SK-N-SH (cell line): ENCODE data around the gene C18orf63. TPM values are rescaled to one million over a fixed set of nuclear protein-coding genes. Genes with fewer than 3 reads are reported as not detected.
A peak's percentile ranks its signal among the peaks of the same experiment; 100 is the strongest.

ENCODE experiments used
- CTCF ChIA-PET: fragments of 300-600, 350-600 bp; formaldehyde crosslinking; extraction: SDS; loops from one replicate; lab custom pipeline; 2021; lab: Yijun Ruan, JAX
- POLR2A ChIA-PET: fragments of 350-600 bp; sonication (Branson Sonifier 250); formaldehyde crosslinking; extraction: SDS; loops from one replicate; lab custom pipeline; 2020; ENCODE audit warnings: antibody characterized with exemption, inconsistent platforms; lab: Yijun Ruan, JAX
- DNase-seq: peaks from one replicate; pipeline ENCODE4 v3.0.0; 2012
- H2AFZ ChIP-seq: fragments of 200-600 bp; sonication (generic); 2 replicates; pipeline ENCODE4 v1.8.1; 2016; ENCODE audit warnings: antibody characterized with exemption, mild to moderate bottlenecking, low read depth
- H3F3A ChIP-seq: fragments of 200-600 bp; sonication (generic); replicated peaks from 2 replicates; pipeline ENCODE3; 2016; ENCODE audit warnings: antibody characterized with exemption, mild to moderate bottlenecking; ENCODE audit not compliant: insufficient read depth
- H3K27ac ChIP-seq, 2 experiments: fragments of 200-500 bp in 1 of 2; fragments of 200-600 bp in 1 of 2; sonication (Bioruptor generic) in 1 of 2; sonication (generic), shearing (Covaris generic) in 1 of 2; 2 replicates each; pipeline versions ENCODE4 v1.5.1 to v1.6.1; 2014 to 2016; ENCODE audit warnings: low read depth in 2 of 2, inconsistent platforms in 1 of 2, low read length in 1 of 2, mild to moderate bottlenecking in 1 of 2, mixed read lengths in 1 of 2
- H3K27me3 ChIP-seq: fragments of 200-600 bp; sonication (generic), shearing (Covaris generic); 2 replicates; pipeline ENCODE4 v1.6.1; 2016; ENCODE audit warnings: mixed run types; ENCODE audit not compliant: insufficient read depth
- H3K36me3 ChIP-seq, 2 experiments: fragments of 200-500 bp in 1 of 2; fragments of 200-600 bp in 1 of 2; sonication (Bioruptor generic) in 1 of 2; sonication (generic) in 1 of 2; replicated peaks in 1 of 2; 2 replicates each; pipeline versions ENCODE3 to v1.5.1; 2014 to 2016; ENCODE audit warnings: low read length in 1 of 2, mild to moderate bottlenecking in 1 of 2; ENCODE audit not compliant: insufficient read depth in 2 of 2, control insufficient read depth in 1 of 2
- H3K4me1 ChIP-seq, 2 experiments: fragments of 200-500 bp in 1 of 2; fragments of 200-600 bp in 1 of 2; sonication (Bioruptor generic) in 1 of 2; sonication (generic), shearing (Covaris generic) in 1 of 2; 2 replicates each; pipeline versions ENCODE4 v1.5.1 to v1.6.1; 2014 to 2016; ENCODE audit warnings: low read depth in 1 of 2, low read length in 1 of 2, mixed run types in 1 of 2; ENCODE audit not compliant: insufficient read depth in 2 of 2, control insufficient read depth in 1 of 2
- H3K4me2 ChIP-seq: fragments of 200-600 bp; sonication (generic), shearing (Covaris generic); 2 replicates; pipeline ENCODE4 v1.6.1; 2017; ENCODE audit warnings: mixed run types
- H3K4me3 ChIP-seq, 2 experiments: fragments of 200-500 bp in 1 of 2; fragments of 200-600 bp in 1 of 2; sonication (Bioruptor generic) in 1 of 2; sonication (generic), shearing (Covaris generic) in 1 of 2; 2 replicates each; pipeline versions ENCODE4 v1.5.1 to v1.8.1; 2014 to 2016; ENCODE audit warnings: low read depth in 2 of 2, inconsistent platforms in 1 of 2, low read length in 1 of 2, mild to moderate bottlenecking in 1 of 2, mixed read lengths in 1 of 2, moderate library complexity in 1 of 2
- H3K79me2 ChIP-seq: fragments of 200-600 bp; sonication (generic); 2 replicates; pipeline ENCODE4 v1.8.1; 2017; ENCODE audit warnings: mild to moderate bottlenecking; ENCODE audit not compliant: insufficient read depth
- H3K9ac ChIP-seq: fragments of 200-600 bp; sonication (generic); 2 replicates; pipeline ENCODE4 v1.6.1; 2017; ENCODE audit warnings: mixed run types
- H3K9me2 ChIP-seq: fragments of 200-600 bp; sonication (generic); 2 replicates; pipeline ENCODE4 v1.6.1; 2017; ENCODE audit warnings: mixed run types
- H3K9me3 ChIP-seq: fragments of 200-600 bp; sonication (generic); 2 replicates; pipeline ENCODE4 v1.6.1; 2017; ENCODE audit warnings: mixed run types, mild to moderate bottlenecking, moderate library complexity
- H4K20me1 ChIP-seq: fragments of 200-600 bp; sonication (generic); 2 replicates; pipeline ENCODE4 v1.6.1; 2017; ENCODE audit warnings: mild to moderate bottlenecking, mixed run types; ENCODE audit not compliant: insufficient read depth
- CHD2 ChIP-seq: fragments of 150-350 bp; IDR thresholded peaks from 2 replicates; pipeline ENCODE4 v1.6.1; 2018; ENCODE audit warnings: low read length; ENCODE audit not compliant: partially characterized antibody
- CTCF ChIP-seq: fragments of 200-600 bp; sonication (generic); IDR thresholded peaks from 2 replicates; pipeline ENCODE4 v1.6.1; 2017; ENCODE audit warnings: antibody characterized with exemption, mild to moderate bottlenecking, moderate library complexity
- EP300 ChIP-seq, 2 experiments: IDR thresholded peaks; 2 replicates each; pipeline versions ENCODE4 v1.4.0 to v1.6.1; 2012; ENCODE audit warnings: borderline replicate concordance in 1 of 2, low read depth in 1 of 2, low read length in 1 of 2
- GABPA ChIP-seq: IDR thresholded peaks from 2 replicates; pipeline ENCODE4 v1.4.0; 2012; ENCODE audit warnings: low read depth, mild to moderate bottlenecking
- MAX ChIP-seq: IDR thresholded peaks from 2 replicates; pipeline ENCODE4 v1.4.0; 2012; ENCODE audit warnings: low read depth
- RCOR1 ChIP-seq: fragments of 150-350 bp; IDR thresholded peaks from 2 replicates; pipeline ENCODE4 v1.6.1; 2017; ENCODE audit warnings: antibody characterized with exemption, low read length
- RXRA ChIP-seq: IDR thresholded peaks from 2 replicates; pipeline ENCODE4 v1.4.0; 2012; ENCODE audit warnings: low read depth, mild to moderate bottlenecking, borderline replicate concordance
- USF2 ChIP-seq: fragments of 150-350 bp; IDR thresholded peaks from 2 replicates; pipeline ENCODE4 v1.6.1; 2017; ENCODE audit warnings: antibody characterized with exemption, low read length, low read depth, borderline replicate concordance
- ZBTB33 ChIP-seq: IDR thresholded peaks from 2 replicates; pipeline ENCODE4 v1.4.0; 2012; ENCODE audit warnings: low read depth, borderline replicate concordance
- WGBS: methylation state at CpG from one replicate; pipeline ENCODE4 v1.1.6; 2017; ENCODE audit warnings: low lambda C conversion rate; 5-methylcytosine and 5-hydroxymethylcytosine counted together
- polyA plus RNA-seq, 3 experiments: library from polyadenylated mRNA; depleted of rRNA; stranded (reverse); fragments of >200 nt; gene quantifications; 2 replicates each; pipeline ENCODE4 v1.2.3, GENCODE V29; 2012

Gene C18orf63
- polyA plus RNA-seq, 1 of the 3 experiments (the other 2 are of a cell fraction), result not detected

GRCh38 chr18:74284191-74284979 lies 31.3 kb upstream of the C18orf63 start:
- Histone ChIP-seq H3K4me1 (peaks cover 0 to 44% of the 10 kb centered on the region in 2 experiments; a peak in 1 of 4 replicates), H2AFZ (no peak overlapping the region), H3K9me3 (no peaks in the 10 kb centered on the region), H3F3A (no peaks in the 10 kb centered on the region), H3K27ac (peak overlapping the region in 1 of 2 experiments; percentile 50; a peak in 1 of 4 replicates), H3K79me2 (no peaks in the 10 kb centered on the region), H4K20me1 (no peaks in the 10 kb centered on the region)
- POLR2A ChIA-PET, result interaction anchor here (1.3 kb wide), 1 partner anchor 28 kb away, joined by 4 read pairs; no protein-coding TSS in a partner anchor
- 77% methylated on average over 10 of the region's 11 CpGs for WGBS
- peak; percentile 39 for DNase-seq
- TF ChIP-seq EP300 (IDR thresholded peaks at IDR 0.05; ENCODE audit: borderline replicate concordance in 1 of 2, low read depth in 1 of 2, low read length in 1 of 2) (peak in 1 of 2 experiments; percentile 65; a peak in 2 of 4 replicates), MAX (no peak), USF2 (no peak), GABPA (no peak), RCOR1 (peak; percentile 41; the same call in 1 of the 2 replicates), RXRA (no peak), ZBTB33 (no peak), CTCF (no peak), CHD2 (peak; percentile 13)
- TF ChIP-seq, all 33 proteins: peak for 3
- Histone ChIP-seq H3K4me2 (no peak overlapping the region), H3K4me3 (no peak overlapping the region), H3K9me2 (no peaks in the 10 kb centered on the region), H3K27me3 (no peaks in the 10 kb centered on the region), H3K9ac (no peak overlapping the region), H3K36me3 (no peaks in the 10 kb centered on the region)
- CTCF ChIA-PET, result interaction anchor here (0.5 to 1.9 kb wide), 4 partner anchors 9 to 866 kb away, joined by 3 to 5 read pairs (median 3); no protein-coding TSS in a partner anchor
